HepG2 (cell line): ENCODE data around the gene TMEM80. TPM values are rescaled to one million over a fixed set of nuclear protein-coding genes. Genes with fewer than 3 reads are reported as not detected.

Source experiments
- BCL6 ChIP-seq: IDR thresholded peaks from 2 replicates; pipeline ENCODE4 v1.6.1; 2016; ENCODE audit warnings: missing genetic modification reagents, missing compliant biosample characterization
- DNMT3B ChIP-seq: conservative IDR thresholded peaks from 2 replicates; pipeline ENCODE4 v1.6.1; 2016; ENCODE audit warnings: missing biosample characterization, control low read depth
- HCFC1 ChIP-seq: fragments of 150-350 bp; IDR thresholded peaks from 2 replicates; pipeline ENCODE4 v1.6.1; 2014; ENCODE audit warnings: low read depth, low read length
- IKZF1 ChIP-seq: fragments of 450-650 bp; IDR thresholded peaks from 2 replicates; pipeline ENCODE4 v1.7.1; 2016
- KLF16 ChIP-seq, 2 experiments: sonication (generic) in 1 of 2; formaldehyde crosslinking in 1 of 2; IDR thresholded peaks; 2 replicates each; pipeline versions ENCODE4 v1.6.1 to v1.8.0; 2016 to 2023; ENCODE audit warnings: missing genetic modification reagents in 2 of 2, missing compliant biosample characterization in 1 of 2
- MED1 ChIP-seq: sonication (generic); formaldehyde crosslinking; IDR thresholded peaks from 2 replicates; pipeline ENCODE4 v1.4.0; 2020; ENCODE audit warnings: missing genetic modification reagents
- NR2F6 ChIP-seq, 2 experiments: IDR thresholded peaks; 2 replicates each; pipeline ENCODE4 v1.6.1; 2016; ENCODE audit warnings: antibody characterized with exemption in 1 of 2, mild to moderate bottlenecking in 1 of 2
- PLRG1 ChIP-seq: fragments of 450-650 bp; conservative IDR thresholded peaks from 2 replicates; pipeline ENCODE4 v1.6.1; 2016
- ZBTB33 ChIP-seq: sonication (generic); formaldehyde crosslinking; IDR thresholded peaks from 2 replicates; pipeline ENCODE4 v1.4.0; 2020; ENCODE audit warnings: missing genetic modification reagents
- ZHX2 ChIP-seq, 2 experiments: sonication (generic) in 1 of 2; formaldehyde crosslinking in 1 of 2; IDR thresholded peaks; 2 replicates each; pipeline versions ENCODE4 v1.6.1 to v1.9.0; 2014 to 2022; ENCODE audit warnings: antibody characterized with exemption in 1 of 2, borderline replicate concordance in 1 of 2, inconsistent platforms in 1 of 2, low read depth in 1 of 2, missing genetic modification reagents in 1 of 2
- ZNF737 ChIP-seq: sonication (generic); formaldehyde crosslinking; IDR thresholded peaks from 2 replicates; pipeline ENCODE4 v1.5.0; 2020; ENCODE audit warnings: missing genetic modification reagents, mild to moderate bottlenecking, borderline replicate concordance
- ZNF772 ChIP-seq: sonication (generic); formaldehyde crosslinking; IDR thresholded peaks from 2 replicates; pipeline ENCODE4 v1.5.0; 2020; ENCODE audit warnings: mild to moderate bottlenecking, missing genetic modification reagents
- polyA plus RNA-seq, 8 experiments: library from polyadenylated mRNA; depleted of rRNA in 3 of 8; stranded (reverse) in 7 of 8; unstranded in 1 of 8; fragments of >200 nt; fragmentation: Illumina TruSeq in 4 of 8; extraction: Trizol in 4 of 8; gene quantifications; 2 replicates each; pipeline versions ENCODE4 v1.2.1 to v1.2.3, GENCODE V29; 2011 to 2016; ENCODE audit warnings: low read depth in 4 of 8, missing spikeins in 1 of 8, mixed read lengths in 1 of 8; ENCODE audit not compliant: insufficient read depth in 1 of 8
- total RNA-seq, 5 experiments: library from RNA; depleted of rRNA; stranded (reverse); fragments of >200 nt; fragmentation: Illumina TruSeq; extraction: Trizol; gene quantifications; 2 replicates each; pipeline ENCODE4 v1.2.3, GENCODE V29; 2016; ENCODE audit warnings: low read depth in 1 of 5
- TF ChIP-seq, protein P1 (sequence below): sonication (generic); formaldehyde crosslinking; IDR thresholded peaks from 2 replicates; pipeline ENCODE4 v1.4.0; 2020; ENCODE audit warnings: missing genetic modification reagents, mild to moderate bottlenecking, borderline replicate concordance
- TF ChIP-seq, protein P2 (sequence below): sonication (generic); formaldehyde crosslinking; IDR thresholded peaks from 2 replicates; pipeline ENCODE4 v1.4.0; 2020; ENCODE audit warnings: missing genetic modification reagents
- TF ChIP-seq, protein P3 (sequence below): sonication (generic); formaldehyde crosslinking; IDR thresholded peaks from 2 replicates; pipeline ENCODE4 v1.4.0; 2020; ENCODE audit warnings: mild to moderate bottlenecking, missing genetic modification reagents

TMEM80 gene
- total and polyA plus RNA-seq, 2 of the 13 experiments (the other 11 are each of a cell fraction or from before 2014, with no cell fraction given): 5.6 to 17.1 TPM

DNA sequence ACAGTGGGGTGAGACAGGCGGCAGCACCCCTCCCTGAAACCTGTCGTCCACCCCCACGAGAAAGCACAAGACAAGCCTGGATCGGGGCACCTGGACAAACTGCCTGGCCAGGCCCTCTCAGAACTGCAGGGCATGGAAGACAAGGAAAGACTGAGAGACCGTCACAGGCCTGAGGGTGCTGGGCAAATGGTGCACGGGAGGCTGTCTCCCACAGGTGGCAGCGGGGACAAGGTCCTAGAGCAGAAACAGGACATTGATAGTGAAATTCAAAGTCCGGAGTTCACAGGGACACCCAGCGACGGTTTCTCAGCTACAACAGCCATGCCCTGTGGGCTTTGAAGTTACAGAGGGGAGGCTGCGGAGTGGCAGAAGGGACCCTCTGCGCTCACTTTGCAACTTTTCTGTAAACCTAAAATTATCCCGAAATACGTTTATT lies 37.9 kb upstream of the TMEM80 start (continued):
- TF ChIP-seq, protein P1, sequence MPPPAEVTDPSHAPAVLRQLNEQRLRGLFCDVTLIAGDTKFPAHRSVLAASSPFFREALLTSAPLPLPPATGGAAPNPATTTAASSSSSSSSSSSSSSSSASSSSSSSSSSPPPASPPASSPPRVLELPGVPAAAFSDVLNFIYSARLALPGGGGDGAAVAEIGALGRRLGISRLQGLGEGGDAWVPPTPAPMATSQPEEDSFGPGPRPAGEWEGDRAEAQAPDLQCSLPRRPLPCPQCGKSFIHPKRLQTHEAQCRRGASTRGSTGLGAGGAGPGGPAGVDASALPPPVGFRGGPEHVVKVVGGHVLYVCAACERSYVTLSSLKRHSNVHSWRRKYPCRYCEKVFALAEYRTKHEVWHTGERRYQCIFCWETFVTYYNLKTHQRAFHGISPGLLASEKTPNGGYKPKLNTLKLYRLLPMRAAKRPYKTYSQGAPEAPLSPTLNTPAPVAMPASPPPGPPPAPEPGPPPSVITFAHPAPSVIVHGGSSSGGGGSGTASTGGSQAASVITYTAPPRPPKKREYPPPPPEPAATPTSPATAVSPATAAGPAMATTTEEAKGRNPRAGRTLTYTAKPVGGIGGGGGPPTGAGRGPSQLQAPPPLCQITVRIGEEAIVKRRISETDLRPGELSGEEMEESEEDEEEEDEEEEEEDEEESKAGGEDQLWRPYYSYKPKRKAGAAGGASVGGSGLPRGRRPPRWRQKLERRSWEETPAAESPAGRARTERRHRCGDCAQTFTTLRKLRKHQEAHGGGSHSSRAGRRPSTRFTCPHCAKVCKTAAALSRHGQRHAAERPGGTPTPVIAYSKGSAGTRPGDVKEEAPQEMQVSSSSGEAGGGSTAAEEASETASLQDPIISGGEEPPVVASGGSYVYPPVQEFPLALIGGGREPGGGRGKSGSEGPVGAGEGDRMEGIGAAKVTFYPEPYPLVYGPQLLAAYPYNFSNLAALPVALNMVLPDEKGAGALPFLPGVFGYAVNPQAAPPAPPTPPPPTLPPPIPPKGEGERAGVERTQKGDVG: peak; percentile 86; the same call in 1 of the 2 replicates
- no peak for TF ChIP-seq NR2F6 (IDR thresholded peaks at IDR 0.05)
- TF ChIP-seq NR2F6 (CRISPR knock-in tag; IDR thresholded peaks at IDR 0.05): peak; percentile 52; the same call in 1 of the 2 replicates
- TF ChIP-seq HCFC1: no peak
- TF ChIP-seq, protein P2, sequence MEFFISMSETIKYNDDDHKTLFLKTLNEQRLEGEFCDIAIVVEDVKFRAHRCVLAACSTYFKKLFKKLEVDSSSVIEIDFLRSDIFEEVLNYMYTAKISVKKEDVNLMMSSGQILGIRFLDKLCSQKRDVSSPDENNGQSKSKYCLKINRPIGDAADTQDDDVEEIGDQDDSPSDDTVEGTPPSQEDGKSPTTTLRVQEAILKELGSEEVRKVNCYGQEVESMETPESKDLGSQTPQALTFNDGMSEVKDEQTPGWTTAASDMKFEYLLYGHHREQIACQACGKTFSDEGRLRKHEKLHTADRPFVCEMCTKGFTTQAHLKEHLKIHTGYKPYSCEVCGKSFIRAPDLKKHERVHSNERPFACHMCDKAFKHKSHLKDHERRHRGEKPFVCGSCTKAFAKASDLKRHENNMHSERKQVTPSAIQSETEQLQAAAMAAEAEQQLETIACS (CRISPR knock-in tag): no peak
- TF ChIP-seq ZNF772 (CRISPR knock-in tag): no peak
- TF ChIP-seq DNMT3B: no peak
- peak; percentile 42; the same call in 1 of the 2 replicates for TF ChIP-seq MED1 (CRISPR knock-in tag)
- TF ChIP-seq PLRG1: no peak
- TF ChIP-seq KLF16 (CRISPR knock-in tag; IDR thresholded peaks at IDR 0.05): no peak
- no peak for TF ChIP-seq ZHX2 (IDR thresholded peaks at IDR 0.05; ENCODE audit: low read depth)
- TF ChIP-seq ZHX2 (CRISPR knock-in tag; IDR thresholded peaks at IDR 0.05; ENCODE audit: borderline replicate concordance): no peak
- no peak for TF ChIP-seq IKZF1
- no peak for TF ChIP-seq BCL6
- TF ChIP-seq, protein P3, sequence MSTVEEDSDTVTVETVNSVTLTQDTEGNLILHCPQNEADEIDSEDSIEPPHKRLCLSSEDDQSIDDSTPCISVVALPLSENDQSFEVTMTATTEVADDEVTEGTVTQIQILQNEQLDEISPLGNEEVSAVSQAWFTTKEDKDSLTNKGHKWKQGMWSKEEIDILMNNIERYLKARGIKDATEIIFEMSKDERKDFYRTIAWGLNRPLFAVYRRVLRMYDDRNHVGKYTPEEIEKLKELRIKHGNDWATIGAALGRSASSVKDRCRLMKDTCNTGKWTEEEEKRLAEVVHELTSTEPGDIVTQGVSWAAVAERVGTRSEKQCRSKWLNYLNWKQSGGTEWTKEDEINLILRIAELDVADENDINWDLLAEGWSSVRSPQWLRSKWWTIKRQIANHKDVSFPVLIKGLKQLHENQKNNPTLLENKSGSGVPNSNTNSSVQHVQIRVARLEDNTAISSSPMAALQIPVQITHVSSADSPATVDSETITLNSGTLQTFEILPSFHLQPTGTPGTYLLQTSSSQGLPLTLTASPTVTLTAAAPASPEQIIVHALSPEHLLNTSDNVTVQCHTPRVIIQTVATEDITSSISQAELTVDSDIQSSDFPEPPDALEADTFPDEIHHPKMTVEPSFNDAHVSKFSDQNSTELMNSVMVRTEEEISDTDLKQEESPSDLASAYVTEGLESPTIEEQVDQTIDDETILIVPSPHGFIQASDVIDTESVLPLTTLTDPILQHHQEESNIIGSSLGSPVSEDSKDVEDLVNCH (CRISPR knock-in tag): no peak
- TF ChIP-seq ZNF737: no peak
- peak; percentile 91 for TF ChIP-seq ZBTB33 (CRISPR knock-in tag)
